Thyroid gland (tissue), 4 donors: Measurements from ENCODE around the gene PSRC1.

Experiments used
- POLR2A ChIP-seq, 2 donors: fragments of 450-650 bp; IDR thresholded peaks; one replicate each; pipeline ENCODE4 v1.6.1; 2017; ENCODE audit warnings: antibody characterized with exemption in 2 of 2, mild to moderate bottlenecking in 2 of 2, moderate library complexity in 1 of 2
- TF ChIP-seq, protein P1 (sequence below), 6 experiments: fragments of 200-600 bp in 3 of 6; fragments of 450-650 bp in 3 of 6; sonication (generic) in 3 of 6; IDR thresholded peaks; one replicate each; pipeline ENCODE4 v1.5.1; 2016 to 2019; ENCODE audit warnings: antibody characterized with exemption in 6 of 6, mild to moderate bottlenecking in 2 of 6, inconsistent platforms in 1 of 6, moderate library complexity in 1 of 6

DNA sequence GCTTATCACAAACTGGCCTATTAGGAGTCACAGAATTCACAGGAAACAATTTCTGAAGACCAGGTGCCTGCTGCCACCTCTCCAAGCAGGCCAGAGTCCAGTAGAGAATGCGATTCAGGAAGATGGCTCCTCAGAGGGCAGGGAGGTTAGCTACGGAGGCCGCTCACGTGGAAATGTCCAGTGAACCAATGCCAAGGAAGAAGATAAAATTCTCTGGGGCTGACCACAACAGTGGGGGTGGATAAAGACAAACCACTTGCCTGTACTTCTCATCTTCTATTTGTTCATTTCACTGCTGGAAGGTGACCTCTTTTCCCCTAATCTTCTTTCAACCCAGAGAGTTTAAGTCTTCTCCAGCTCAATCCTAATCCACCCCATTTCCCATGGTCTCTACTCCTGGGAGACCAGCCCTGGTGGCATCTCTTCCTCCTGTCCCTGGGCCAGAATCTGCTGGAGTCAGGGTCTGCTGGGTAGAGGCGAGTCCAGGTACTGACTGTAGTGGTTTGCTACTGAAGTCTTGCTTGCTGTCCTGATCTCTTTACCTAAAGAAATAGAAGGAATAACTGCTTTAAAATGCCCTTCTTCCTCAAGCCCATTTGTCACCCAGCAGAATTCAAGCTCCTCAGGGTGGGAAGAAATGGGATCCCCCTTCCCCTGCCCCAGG, 3.2 kb downstream of the PSRC1 start:
- no peak for TF ChIP-seq POLR2A (IDR thresholded peaks at IDR 0.05)
- TF ChIP-seq, protein P1, sequence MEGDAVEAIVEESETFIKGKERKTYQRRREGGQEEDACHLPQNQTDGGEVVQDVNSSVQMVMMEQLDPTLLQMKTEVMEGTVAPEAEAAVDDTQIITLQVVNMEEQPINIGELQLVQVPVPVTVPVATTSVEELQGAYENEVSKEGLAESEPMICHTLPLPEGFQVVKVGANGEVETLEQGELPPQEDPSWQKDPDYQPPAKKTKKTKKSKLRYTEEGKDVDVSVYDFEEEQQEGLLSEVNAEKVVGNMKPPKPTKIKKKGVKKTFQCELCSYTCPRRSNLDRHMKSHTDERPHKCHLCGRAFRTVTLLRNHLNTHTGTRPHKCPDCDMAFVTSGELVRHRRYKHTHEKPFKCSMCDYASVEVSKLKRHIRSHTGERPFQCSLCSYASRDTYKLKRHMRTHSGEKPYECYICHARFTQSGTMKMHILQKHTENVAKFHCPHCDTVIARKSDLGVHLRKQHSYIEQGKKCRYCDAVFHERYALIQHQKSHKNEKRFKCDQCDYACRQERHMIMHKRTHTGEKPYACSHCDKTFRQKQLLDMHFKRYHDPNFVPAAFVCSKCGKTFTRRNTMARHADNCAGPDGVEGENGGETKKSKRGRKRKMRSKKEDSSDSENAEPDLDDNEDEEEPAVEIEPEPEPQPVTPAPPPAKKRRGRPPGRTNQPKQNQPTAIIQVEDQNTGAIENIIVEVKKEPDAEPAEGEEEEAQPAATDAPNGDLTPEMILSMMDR (IDR thresholded peaks at IDR 0.05) = no peak
